SK-N-SH treated with all-trans-retinoic acid at 6 μM for 48 hours (cell line): ENCODE results near the gene RPS8.

Source experiments
- CREB5 ChIP-seq: fragments of 250-450 bp; sonication (Bioruptor Pico); IDR thresholded peaks from 2 replicates; pipeline ENCODE4 v1.5.1; 2020; ENCODE audit warnings: low read depth, mild to moderate bottlenecking, moderate library complexity
- RARB ChIP-seq: fragments of 250-450 bp; sonication (Bioruptor Pico); IDR thresholded peaks from 2 replicates; pipeline ENCODE4 v1.8.0; 2021; ENCODE audit warnings: mild to moderate bottlenecking, moderate library complexity
- TSHZ2 ChIP-seq: fragments of 250-450 bp; sonication (Bioruptor Pico); IDR thresholded peaks from 2 replicates; pipeline ENCODE4 v1.5.0; 2020; ENCODE audit warnings: mild to moderate bottlenecking, moderate library complexity
- ZNF565 ChIP-seq: fragments of 450-650 bp; formaldehyde crosslinking; conservative IDR thresholded peaks from 2 replicates; pipeline ENCODE4 v1.5.0; 2020; ENCODE audit warnings: low read depth, mild to moderate bottlenecking, moderate library complexity

DNA sequence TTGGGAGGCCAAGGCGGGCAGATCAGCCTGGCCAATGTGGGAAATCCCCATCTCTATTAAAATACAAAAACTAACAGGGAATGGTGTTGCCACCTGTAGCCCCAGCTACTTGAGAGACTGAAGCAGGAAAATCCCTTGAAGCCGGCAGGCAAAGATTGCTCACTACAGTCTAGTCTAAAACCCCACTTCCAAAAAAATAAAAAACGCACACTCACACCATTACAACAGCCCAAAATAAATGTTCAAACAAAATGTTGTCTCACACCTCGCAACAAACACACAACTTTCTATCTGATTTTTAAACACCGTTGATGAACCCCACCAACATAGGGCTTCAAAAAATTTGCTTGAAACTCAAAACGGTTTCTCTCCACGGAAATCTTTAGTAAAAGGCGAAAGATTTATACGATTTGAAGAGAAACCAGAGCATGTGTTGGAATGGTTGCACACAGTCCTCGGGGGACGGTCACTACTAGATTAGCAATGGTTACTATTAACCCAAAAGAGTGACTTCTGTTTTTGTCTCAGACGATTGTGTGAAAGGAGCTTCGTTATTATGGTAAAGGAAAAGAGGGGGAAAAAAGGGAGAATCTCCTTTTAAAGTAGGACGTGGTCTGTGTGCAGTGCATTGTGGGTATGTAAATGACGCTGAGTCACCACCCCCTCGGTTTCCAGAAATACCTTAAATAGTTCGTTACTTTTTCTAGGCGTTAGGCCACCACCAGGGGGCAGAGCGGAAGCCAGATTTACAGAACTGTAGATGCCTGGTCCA lies 44.4 kb upstream of the RPS8 start, which contains the start of gene RNU5D-1:
- peak; percentile 100 for TF ChIP-seq CREB5 (CRISPR knock-in tag)
- peak; percentile 98 for TF ChIP-seq RARB (CRISPR knock-in tag)
- peak; percentile 85 for TF ChIP-seq TSHZ2 (CRISPR knock-in tag)
- peak; percentile 82; the same call in 1 of the 2 replicates for TF ChIP-seq ZNF565 (CRISPR knock-in tag)
